BLaER1 (cell line): ENCODE results near the gene CAMK2G.

Experiments used
- H3K27ac ChIP-seq: shearing (Covaris generic); formaldehyde crosslinking; 2 replicates; pipeline ENCODE4 v1.8.1; 2022
- H3K27me3 ChIP-seq: shearing (Covaris generic); formaldehyde crosslinking; 2 replicates; pipeline ENCODE4 v1.8.1; 2022
- H3K36me3 ChIP-seq: shearing (Covaris generic); formaldehyde crosslinking; 2 replicates; pipeline ENCODE4 v1.8.1; 2022
- H3K4me1 ChIP-seq: shearing (Covaris generic); formaldehyde crosslinking; 2 replicates; pipeline ENCODE4 v1.8.1; 2022
- H3K4me2 ChIP-seq: shearing (Covaris generic); formaldehyde crosslinking; 2 replicates; pipeline ENCODE4 v1.8.1; 2022
- H3K4me3 ChIP-seq: shearing (Covaris generic); formaldehyde crosslinking; 2 replicates; pipeline ENCODE4 v1.8.1; 2022
- H3K9ac ChIP-seq: shearing (Covaris generic); formaldehyde crosslinking; 2 replicates; pipeline ENCODE4 v1.8.1; 2022
- H3K9me3 ChIP-seq: shearing (Covaris generic); formaldehyde crosslinking; 2 replicates; pipeline ENCODE4 v1.8.1; 2022
- H4K20me1 ChIP-seq: shearing (Covaris generic); formaldehyde crosslinking; 2 replicates; pipeline ENCODE4 v1.8.1; 2022
- Cebpa-rat ChIP-seq: shearing (Covaris generic); IDR thresholded peaks from 2 replicates; pipeline ENCODE4 v1.8.1; 2022

CAMK2G gene

DNA sequence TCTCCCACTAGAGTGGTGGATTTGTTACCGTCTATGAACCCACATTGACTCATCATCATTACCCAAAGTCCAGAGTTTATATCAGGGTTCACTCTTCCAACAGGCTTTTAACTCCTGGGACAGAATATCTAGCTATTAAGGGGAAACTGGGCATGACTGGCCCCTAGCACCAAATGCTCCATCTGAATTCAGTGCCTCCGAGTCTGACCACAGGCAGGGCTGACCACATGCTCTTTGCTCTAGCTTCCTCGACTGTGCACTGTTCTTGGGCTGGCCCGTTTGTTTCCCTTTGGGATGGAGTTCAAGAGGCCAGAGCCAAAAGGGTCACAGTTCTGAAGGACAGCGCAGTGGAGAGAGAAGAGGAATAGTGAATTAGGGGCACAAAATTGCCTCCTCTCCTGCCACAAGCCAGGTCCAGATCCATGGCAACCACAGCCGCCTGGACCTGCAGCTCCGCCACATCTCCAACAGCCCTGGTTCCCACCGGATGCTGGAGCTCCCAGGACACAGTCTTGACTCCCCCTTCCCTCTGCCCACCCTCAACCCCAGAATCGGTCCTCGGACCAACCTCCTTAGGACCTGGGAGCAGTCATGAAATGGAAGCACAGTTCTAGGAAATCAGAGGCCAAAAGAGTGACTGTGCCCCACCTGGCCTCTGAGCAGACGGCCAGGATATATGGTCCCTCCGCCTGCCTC lies 16.2 kb downstream of the CAMK2G start:
- no peak overlapping the region for H3K9ac ChIP-seq
- peaks cover 25% of the 10 kb centered on the region for H4K20me1 ChIP-seq
- peaks cover 92% of the 10 kb centered on the region for H3K36me3 ChIP-seq
- H3K27ac ChIP-seq: 0 out of 2 replicates have a peak overlapping the region, but pooled peaks have one; percentile 27
- H3K4me1 ChIP-seq: peaks cover 13% of the 10 kb centered on the region
- TF ChIP-seq Cebpa-rat: no peak
- H3K27me3 ChIP-seq: no peaks in the 10 kb centered on the region
- no peak overlapping the region for H3K4me3 ChIP-seq
- H3K4me2 ChIP-seq: no peak overlapping the region
- H3K9me3 ChIP-seq: no peaks in the 10 kb centered on the region

DNA sequence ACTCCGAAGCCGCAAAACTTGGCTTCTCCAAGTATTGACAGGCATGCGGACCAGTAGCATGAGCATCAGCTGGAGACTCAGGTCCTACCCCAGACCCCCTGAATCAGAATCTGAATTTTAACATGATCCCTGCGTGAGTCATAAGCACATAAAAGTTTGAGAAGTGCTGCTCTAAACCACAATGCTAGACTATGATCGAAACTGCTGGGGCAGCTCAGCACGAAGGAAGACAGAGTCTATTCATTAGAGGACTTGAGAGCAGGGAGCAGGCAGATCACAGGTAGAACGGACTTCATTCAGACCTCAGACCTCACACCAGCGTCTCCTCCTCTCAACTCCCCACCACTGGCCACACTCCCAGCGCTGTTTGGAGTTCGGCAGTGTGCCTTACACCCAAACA lies 16.9 kb downstream of the CAMK2G start:
- TF ChIP-seq Cebpa-rat: no peak
- Histone ChIP-seq H3K27ac (peak overlapping the region; percentile 27; the same call in 1 of the 2 replicates), H3K4me3 (no peak overlapping the region), H3K4me1 (peaks cover 13% of the 10 kb centered on the region), H3K9ac (peak overlapping the region; percentile 40; the same call in 1 of the 2 replicates), H3K36me3 (peaks cover 93% of the 10 kb centered on the region), H3K27me3 (no peaks in the 10 kb centered on the region), H3K9me3 (no peaks in the 10 kb centered on the region), H4K20me1 (peaks cover 25% of the 10 kb centered on the region), H3K4me2 (peak overlapping the region; percentile 25)

DNA sequence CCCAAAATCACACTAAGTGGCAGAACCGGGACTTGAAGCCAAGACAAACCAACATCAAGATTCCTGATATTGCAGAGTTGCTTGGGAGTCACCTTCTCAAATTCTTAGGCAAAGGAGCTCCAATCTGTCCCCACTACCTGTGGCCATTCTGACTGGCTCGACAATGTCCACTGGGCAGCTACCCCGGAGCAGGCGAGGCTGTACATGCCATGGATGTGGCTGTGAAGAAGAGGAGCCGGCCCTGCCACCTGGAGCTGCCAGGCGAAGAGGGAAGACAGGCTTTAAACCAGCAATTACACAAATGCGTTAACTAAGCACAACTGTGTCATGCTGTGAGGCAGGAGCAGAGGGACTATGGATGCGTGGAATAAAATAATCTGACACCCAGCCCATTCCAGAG lies 18.1 kb downstream of the CAMK2G start:
- Histone ChIP-seq H3K27me3 (no peaks in the 10 kb centered on the region), H3K9ac (no peak overlapping the region), H3K4me2 (no peak overlapping the region), H4K20me1 (peaks cover 26% of the 10 kb centered on the region), H3K36me3 (peaks cover 98% of the 10 kb centered on the region), H3K4me1 (peaks cover 13% of the 10 kb centered on the region), H3K4me3 (no peak overlapping the region), H3K27ac (no peak overlapping the region), H3K9me3 (no peaks in the 10 kb centered on the region)
- no peak for TF ChIP-seq Cebpa-rat

DNA sequence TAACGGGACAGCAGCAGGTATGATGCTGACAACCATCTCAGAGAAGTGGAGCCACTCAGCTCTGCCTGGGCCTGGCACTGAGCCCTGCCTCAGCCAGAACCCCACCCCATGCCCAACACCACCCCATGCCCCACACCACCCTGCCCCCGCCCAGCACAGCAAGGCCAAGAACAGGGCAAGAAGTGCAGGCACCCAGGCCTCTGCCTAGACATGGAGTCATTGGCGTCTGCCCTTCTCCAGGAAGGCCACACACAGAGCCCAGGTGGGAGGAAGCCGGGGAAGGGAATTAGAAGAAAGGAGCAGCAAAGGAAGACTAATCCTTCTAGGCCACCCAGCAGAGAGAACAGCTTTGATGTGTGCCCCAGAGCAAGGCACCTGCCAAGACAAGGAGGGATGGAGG lies 18.9 kb downstream of the CAMK2G start:
- Histone ChIP-seq H3K9me3 (no peaks in the 10 kb centered on the region), H3K9ac (no peak overlapping the region), H3K4me1 (peaks cover 22% of the 10 kb centered on the region), H4K20me1 (peaks cover 35% of the 10 kb centered on the region), H3K4me3 (no peak overlapping the region), H3K27ac (no peak overlapping the region), H3K4me2 (no peak overlapping the region), H3K27me3 (no peaks in the 10 kb centered on the region), H3K36me3 (peaks cover 98% of the 10 kb centered on the region)
- no peak for TF ChIP-seq Cebpa-rat

DNA sequence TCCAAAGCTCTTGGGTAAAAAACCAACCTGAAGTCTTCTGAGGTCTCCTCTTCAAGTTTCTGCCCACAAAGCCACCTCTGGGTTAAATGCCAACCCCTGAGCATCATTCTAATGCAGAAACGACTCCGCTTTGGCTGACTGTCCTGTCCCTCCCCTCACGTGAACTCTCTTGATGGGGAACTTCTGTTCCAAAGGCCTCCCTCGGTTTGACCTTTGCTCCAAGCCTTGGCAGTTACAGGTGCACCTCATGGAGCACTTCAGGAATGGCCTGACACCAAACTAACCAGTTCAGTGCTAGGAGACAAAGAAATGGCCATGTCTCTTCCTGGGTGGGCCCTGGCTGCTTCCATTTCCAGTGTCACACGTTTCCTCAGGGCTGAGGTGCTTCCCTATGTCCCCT lies 20.0 kb downstream of the CAMK2G start:
- H3K4me1 ChIP-seq: peaks cover 33% of the 10 kb centered on the region
- TF ChIP-seq Cebpa-rat: no peak
- no peak overlapping the region for H3K9ac ChIP-seq
- peaks cover 90% of the 10 kb centered on the region for H3K36me3 ChIP-seq
- H3K4me3 ChIP-seq: no peak overlapping the region
- peaks cover 45% of the 10 kb centered on the region for H4K20me1 ChIP-seq
- H3K9me3 ChIP-seq: no peaks in the 10 kb centered on the region
- no peaks in the 10 kb centered on the region for H3K27me3 ChIP-seq
- H3K27ac ChIP-seq: no peak overlapping the region
- no peak overlapping the region for H3K4me2 ChIP-seq

DNA sequence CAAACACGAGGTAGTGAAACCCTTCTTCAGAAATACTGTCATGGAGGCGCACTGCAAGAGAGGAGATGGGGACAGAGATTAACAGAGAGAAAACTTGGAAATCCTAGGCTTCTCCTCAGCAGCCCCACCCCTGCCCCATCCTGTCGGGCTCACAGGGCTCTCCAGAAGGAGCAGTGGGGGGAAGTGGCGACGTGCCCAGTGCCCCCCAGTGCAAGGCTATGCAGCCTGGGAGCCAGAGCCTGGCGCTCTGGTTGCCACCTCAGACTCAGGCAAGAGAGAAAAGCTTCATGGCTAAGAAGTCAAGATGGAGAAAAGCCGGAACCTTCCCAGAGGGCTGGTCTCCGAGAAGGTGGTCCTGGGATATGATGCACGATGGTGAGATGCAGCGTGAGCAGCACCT lies 21.2 kb downstream of the CAMK2G start:
- peaks cover 49% of the 10 kb centered on the region for H4K20me1 ChIP-seq
- no peak overlapping the region for H3K4me2 ChIP-seq
- no peak overlapping the region for H3K9ac ChIP-seq
- TF ChIP-seq Cebpa-rat: no peak
- no peaks in the 10 kb centered on the region for H3K9me3 ChIP-seq
- no peak overlapping the region for H3K27ac ChIP-seq
- no peak overlapping the region for H3K4me3 ChIP-seq
- peaks cover 40% of the 10 kb centered on the region for H3K4me1 ChIP-seq
- H3K27me3 ChIP-seq: no peaks in the 10 kb centered on the region
- peaks cover 86% of the 10 kb centered on the region for H3K36me3 ChIP-seq

DNA sequence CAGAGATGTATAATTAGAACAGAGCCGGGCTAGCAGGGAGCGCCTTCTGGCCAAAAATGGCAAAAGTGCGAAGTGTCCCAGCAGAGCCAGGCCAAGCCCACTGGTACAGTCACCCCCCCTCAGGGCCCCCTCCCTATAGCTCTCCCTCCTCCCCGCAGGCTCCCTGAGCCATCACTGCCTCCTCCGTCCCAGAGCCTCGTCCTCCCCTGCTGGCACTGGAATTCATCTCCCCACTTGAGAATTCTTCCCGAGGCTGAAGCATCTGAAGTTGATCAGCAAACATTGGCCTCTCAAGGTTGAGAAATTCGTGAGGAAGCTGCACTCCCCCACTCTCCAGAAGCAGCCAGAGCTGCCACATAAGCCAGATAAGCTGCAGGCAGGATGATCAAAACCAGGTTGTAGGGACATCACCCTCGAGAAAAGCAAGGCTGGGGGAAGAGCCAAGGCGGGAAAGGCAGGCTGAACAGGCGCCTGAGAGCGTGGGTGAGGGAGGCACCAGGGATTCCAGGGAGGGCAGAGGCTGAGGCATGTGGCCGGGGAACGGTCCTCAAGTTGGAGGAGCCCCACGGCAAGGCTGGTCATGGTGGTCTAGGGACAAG lies 23.4 kb downstream of the CAMK2G start:
- no peak overlapping the region for H3K9ac ChIP-seq
- H3K36me3 ChIP-seq: peaks cover 86% of the 10 kb centered on the region
- TF ChIP-seq Cebpa-rat: no peak
- peaks cover 33% of the 10 kb centered on the region for H4K20me1 ChIP-seq
- no peak overlapping the region for H3K4me3 ChIP-seq
- H3K4me2 ChIP-seq: peak overlapping the region; percentile 69
- no peaks in the 10 kb centered on the region for H3K9me3 ChIP-seq
- H3K27me3 ChIP-seq: no peaks in the 10 kb centered on the region
- H3K27ac ChIP-seq: no peak overlapping the region
- H3K4me1 ChIP-seq: peaks cover 27% of the 10 kb centered on the region

DNA sequence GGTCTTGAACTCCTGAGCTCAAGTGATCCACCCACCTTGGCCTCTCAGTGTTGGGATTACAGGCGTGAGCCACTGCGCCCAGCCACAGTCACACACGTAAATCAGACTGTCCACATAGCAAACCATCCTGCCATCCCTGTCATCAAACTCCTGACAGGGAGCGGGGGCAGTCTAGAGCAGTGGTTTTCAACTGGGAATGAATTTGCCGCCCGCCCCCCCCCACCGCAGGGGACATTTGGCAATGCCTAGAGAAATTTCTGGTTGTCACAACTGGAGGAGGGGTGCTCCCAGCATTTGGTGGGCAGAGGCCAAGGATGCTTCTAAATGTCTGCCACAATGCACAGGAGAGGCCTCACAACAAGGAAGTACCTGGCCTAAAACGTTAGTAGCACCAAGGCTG lies 24.1 kb downstream of the CAMK2G start:
- no peak for TF ChIP-seq Cebpa-rat
- H3K4me1 ChIP-seq: peaks cover 27% of the 10 kb centered on the region
- peaks cover 33% of the 10 kb centered on the region for H4K20me1 ChIP-seq
- H3K27ac ChIP-seq: no peak overlapping the region
- H3K4me2 ChIP-seq: peak overlapping the region; percentile 69
- no peaks in the 10 kb centered on the region for H3K9me3 ChIP-seq
- peaks cover 88% of the 10 kb centered on the region for H3K36me3 ChIP-seq
- no peaks in the 10 kb centered on the region for H3K27me3 ChIP-seq
- no peak overlapping the region for H3K4me3 ChIP-seq
- H3K9ac ChIP-seq: no peak overlapping the region

DNA sequence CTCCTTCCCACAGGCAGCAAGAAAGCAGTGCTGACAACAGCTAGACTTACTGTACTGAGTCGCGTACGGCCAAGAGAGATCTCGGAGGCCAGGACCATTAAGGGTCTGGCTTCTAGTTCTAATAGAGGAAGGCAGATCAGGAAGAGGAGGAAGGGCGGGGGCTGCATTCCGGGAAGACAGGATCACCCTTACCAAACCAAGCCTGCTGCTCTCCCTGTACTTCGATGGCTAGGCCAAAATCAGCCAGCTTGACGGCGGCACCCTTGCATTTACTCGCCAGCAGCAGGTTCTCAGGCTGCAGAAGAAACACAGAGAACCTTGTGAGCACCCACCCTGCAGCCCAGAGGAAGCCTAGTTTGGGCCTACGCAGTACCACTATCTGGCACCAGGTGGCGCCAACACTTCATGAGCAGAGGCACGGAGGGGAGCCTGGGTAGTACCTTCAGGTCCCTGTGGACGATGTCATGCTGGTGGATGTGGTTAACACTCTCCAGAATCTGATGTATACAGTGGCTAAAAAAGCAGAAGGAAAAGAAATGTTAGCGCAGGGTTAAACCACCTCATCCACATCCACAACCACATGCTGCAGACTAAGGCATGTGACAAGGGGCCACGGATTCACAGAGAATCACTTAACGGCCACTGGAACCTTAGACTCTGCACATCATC lies 25.4 kb downstream of the CAMK2G start:
- Histone ChIP-seq H3K9me3 (no peaks in the 10 kb centered on the region), H3K4me3 (no peak overlapping the region), H3K4me1 (peaks cover 27% of the 10 kb centered on the region), H4K20me1 (peaks cover 33% of the 10 kb centered on the region), H3K36me3 (peaks cover 88% of the 10 kb centered on the region), H3K27ac (no peak overlapping the region), H3K4me2 (peak overlapping the region; percentile 69), H3K9ac (no peak overlapping the region), H3K27me3 (no peaks in the 10 kb centered on the region)
- no peak for TF ChIP-seq Cebpa-rat

DNA sequence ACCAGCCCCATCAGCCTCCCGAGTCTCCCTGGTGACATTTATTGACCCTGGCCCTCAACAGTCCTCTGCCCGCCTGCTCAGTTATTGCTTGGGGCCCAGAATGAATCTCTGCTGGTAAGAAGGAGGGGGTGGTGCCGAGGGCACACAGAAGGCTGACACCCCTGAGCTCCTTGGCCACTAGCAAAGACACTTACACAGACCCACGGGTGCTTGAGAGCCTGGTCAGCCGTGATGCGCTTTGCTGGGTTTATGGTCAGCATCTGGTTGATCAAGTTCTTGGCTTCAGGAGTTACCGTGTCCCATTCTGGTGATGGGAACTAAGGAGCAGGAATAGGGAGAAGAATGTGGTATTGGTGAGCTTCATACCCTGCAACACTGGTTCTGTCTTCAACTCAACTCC lies 27.3 kb downstream of the CAMK2G start:
- H3K27ac ChIP-seq: no peak overlapping the region
- no peak overlapping the region for H3K4me2 ChIP-seq
- no peak overlapping the region for H3K9ac ChIP-seq
- no peak for TF ChIP-seq Cebpa-rat
- peaks cover 88% of the 10 kb centered on the region for H3K36me3 ChIP-seq
- peaks cover 27% of the 10 kb centered on the region for H3K4me1 ChIP-seq
- no peaks in the 10 kb centered on the region for H3K9me3 ChIP-seq
- H3K4me3 ChIP-seq: no peak overlapping the region
- H3K27me3 ChIP-seq: no peaks in the 10 kb centered on the region
- H4K20me1 ChIP-seq: peaks cover 33% of the 10 kb centered on the region
